ENCODE data around the gene PIGZ.

PIGZ gene

GRCh38 chr3:196966526-196967401 lies 1.9 kb downstream of the PIGZ start:
- in situ Hi-C loops (cut with MboI; ENCODE audit: low pct_unique_long_range_greater_than_20kb, low sequenced_read_pairs, unreplicated experiment): no loop called here
- no peak for TF ChIP-seq CTCF (IDR thresholded peaks at IDR 0.05; ENCODE audit: extremely low read depth, insufficient read depth, missing control alignments)
- no peak for DNase-seq (ENCODE audit: low spot score)

DNA sequence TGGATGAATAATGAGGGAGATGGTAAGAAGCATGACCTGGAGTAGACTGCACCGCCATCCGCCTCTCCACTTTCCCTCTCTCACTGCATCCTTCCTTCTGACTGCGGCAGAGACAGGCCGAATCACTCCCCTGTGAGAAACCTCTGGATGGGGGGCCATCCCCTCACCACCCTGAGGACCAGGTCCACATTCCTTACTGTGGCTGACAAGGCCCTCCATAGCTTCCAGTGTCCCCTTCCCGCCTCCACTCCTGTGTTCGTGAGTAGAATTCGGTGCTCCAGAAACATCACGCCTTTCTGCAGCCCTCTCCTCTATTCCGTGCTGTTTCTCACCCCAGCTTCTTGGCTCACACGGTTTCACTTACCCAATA lies 2.8 kb downstream of the PIGZ start:
- TF ChIP-seq CTCF (IDR thresholded peaks at IDR 0.05; ENCODE audit: extremely low read depth, insufficient read depth, missing control alignments): no peak
- in situ Hi-C loops (cut with MboI; ENCODE audit: low pct_unique_long_range_greater_than_20kb, low sequenced_read_pairs, unreplicated experiment): no loop called here
- no peak for DNase-seq (ENCODE audit: low spot score)

GRCh38 chr3:196965112-196965803 lies 3.4 kb downstream of the PIGZ start:
- no peak for DNase-seq (ENCODE audit: low spot score)
- in situ Hi-C loops (cut with MboI; ENCODE audit: low pct_unique_long_range_greater_than_20kb, low sequenced_read_pairs, unreplicated experiment): no loop called here
- TF ChIP-seq CTCF (IDR thresholded peaks at IDR 0.05; ENCODE audit: extremely low read depth, insufficient read depth, missing control alignments): no peak

DNA sequence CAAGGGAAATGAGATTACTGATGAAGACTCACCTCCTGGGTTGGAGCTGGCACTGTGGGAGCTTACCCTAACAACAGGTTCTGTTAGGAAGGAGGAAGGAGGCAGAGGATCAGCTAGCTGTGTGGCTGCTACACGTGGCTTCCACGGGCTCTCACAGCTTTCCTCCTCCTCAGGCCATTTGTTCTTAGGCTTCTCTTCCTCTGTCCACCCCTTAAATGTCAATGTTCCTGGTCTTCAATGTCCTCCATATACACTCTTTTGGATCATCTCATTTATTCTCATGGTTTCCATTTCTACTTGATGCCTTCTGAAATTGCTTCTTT lies 5.0 kb downstream of the PIGZ start:
- DNase-seq (ENCODE audit: low spot score): no peak
- TF ChIP-seq CTCF (IDR thresholded peaks at IDR 0.05; ENCODE audit: extremely low read depth, insufficient read depth, missing control alignments): no peak
- in situ Hi-C loops (cut with MboI; ENCODE audit: low pct_unique_long_range_greater_than_20kb, low sequenced_read_pairs, unreplicated experiment): no loop called here

DNA sequence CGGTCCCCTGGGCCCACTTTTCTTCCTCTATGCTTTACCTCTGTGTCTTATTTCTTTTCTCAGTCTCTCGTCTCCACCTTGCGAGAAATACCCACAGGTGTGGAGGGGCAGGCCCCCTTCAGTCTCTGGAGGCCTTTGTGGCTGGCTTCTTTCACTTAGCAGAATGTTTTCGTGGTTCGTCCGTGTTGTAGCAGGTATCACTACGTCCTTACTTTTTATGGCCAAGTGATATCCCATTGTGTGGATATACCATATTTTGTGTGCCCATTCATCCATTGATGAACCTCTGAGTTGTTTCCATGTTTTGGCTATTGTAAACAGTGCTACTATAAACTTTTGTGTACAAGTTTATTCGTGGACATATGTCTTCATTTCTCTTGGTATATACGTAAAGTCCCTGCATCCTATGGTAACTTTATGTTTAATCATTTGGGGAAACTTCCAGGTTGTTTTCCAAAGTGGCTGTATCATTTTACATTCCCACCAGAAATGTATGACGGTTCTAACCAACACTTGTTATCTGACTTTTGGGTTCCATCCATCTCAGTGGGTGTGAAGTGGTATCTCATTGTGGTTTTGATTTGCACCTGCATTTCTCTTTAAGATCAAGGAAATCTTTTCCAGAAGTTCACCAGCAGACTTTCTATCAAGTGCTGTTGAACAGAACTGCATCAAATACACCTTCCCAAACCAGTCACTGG lies 5.6 kb downstream of the PIGZ start:
- no peak for DNase-seq (ENCODE audit: low spot score)
- in situ Hi-C loops (cut with MboI; ENCODE audit: low pct_unique_long_range_greater_than_20kb, low sequenced_read_pairs, unreplicated experiment): no loop called here
- TF ChIP-seq CTCF (IDR thresholded peaks at IDR 0.05; ENCODE audit: extremely low read depth, insufficient read depth, missing control alignments): no peak

- in situ Hi-C loops (cut with MboI; ENCODE audit: low pct_unique_long_range_greater_than_20kb, low sequenced_read_pairs, unreplicated experiment): no loop called here
- DNase-seq (ENCODE audit: low spot score): no peak
- no peak for TF ChIP-seq CTCF (IDR thresholded peaks at IDR 0.05; ENCODE audit: extremely low read depth, insufficient read depth, missing control alignments)
These were observed 6.3 kb downstream of the PIGZ start for GRCh38 chr3:196962108-196962929.
